Measurements from ENCODE around the gene AFAP1L1.

AFAP1L1 gene

DNA sequence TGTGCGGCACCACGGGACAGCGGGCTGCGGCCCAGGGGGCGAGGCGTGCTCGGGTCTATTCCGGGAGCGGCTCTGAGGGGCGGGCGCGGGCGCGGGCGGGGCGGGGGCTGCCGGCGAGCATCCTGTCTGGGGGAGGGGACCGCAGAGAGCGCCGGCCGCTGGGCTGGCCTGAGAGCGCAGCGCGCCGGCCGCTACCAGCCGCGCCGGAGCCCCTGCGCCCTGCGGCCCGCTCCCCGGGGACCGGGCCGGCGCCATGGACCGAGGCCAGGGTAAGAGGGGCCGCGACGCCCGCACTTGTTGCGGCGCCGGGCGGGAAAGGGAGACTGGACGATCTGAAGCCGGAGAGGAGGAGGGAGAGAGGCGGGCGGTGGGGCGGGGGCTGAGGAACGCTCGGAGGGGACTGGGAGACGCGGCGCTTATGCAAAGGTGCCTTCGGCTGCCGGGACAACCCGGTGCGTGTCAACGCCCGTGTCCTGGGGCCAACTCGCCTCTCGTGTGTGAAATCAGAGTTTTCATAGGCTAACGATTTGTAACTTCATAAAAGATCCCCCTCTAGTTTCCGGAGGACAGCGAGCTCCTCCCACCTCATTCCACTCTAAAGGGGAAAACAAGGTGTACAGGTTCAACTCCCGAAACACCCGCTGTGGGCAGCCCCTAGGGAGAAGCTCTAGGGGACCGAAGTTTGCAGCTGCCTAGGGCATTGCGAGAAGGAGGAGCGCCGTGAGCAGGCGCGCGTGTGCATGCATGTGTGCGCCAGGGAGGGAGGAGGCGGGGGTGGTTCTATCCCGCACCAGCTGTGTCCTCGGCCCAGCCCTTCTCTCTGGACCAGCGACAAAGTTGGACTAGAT is at the start of gene AFAP1L1:
Gene AFAP1L1, plus strand, starts transcription at position 144 of the 848 bp plus-strand sequence. Its CDS starts 110 bp downstream, at position 254.
- H3K9me3 ChIP-seq (ENCODE audit: control insufficient read depth, low read length) = no peaks in the 10 kb centered on the region
- no peaks in the 10 kb centered on the region for H3K27me3 ChIP-seq (ENCODE audit: control insufficient read depth, insufficient read depth, low read length)
- peak within 1 kb of the TSS; percentile 95 for H3K4me2 ChIP-seq (ENCODE audit: low read length)
- peak within 1 kb of the TSS; percentile 84 for H2AFZ ChIP-seq
- peak within 1 kb of the TSS; percentile 77 for H3K4me3 ChIP-seq (ENCODE audit: low read depth, low read length)
- peaks cover 23% of the 10 kb centered on the region for H3K4me1 ChIP-seq
- H3K36me3 ChIP-seq (ENCODE audit: control insufficient read depth, insufficient read depth, low read length) = no peaks in the 10 kb centered on the region
- H3K79me2 ChIP-seq = no peaks in the 10 kb centered on the region
- H3K27ac ChIP-seq = peak within 1 kb of the TSS; percentile 60
- TF ChIP-seq, protein P1, sequence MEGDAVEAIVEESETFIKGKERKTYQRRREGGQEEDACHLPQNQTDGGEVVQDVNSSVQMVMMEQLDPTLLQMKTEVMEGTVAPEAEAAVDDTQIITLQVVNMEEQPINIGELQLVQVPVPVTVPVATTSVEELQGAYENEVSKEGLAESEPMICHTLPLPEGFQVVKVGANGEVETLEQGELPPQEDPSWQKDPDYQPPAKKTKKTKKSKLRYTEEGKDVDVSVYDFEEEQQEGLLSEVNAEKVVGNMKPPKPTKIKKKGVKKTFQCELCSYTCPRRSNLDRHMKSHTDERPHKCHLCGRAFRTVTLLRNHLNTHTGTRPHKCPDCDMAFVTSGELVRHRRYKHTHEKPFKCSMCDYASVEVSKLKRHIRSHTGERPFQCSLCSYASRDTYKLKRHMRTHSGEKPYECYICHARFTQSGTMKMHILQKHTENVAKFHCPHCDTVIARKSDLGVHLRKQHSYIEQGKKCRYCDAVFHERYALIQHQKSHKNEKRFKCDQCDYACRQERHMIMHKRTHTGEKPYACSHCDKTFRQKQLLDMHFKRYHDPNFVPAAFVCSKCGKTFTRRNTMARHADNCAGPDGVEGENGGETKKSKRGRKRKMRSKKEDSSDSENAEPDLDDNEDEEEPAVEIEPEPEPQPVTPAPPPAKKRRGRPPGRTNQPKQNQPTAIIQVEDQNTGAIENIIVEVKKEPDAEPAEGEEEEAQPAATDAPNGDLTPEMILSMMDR (IDR thresholded peaks at IDR 0.05) = no peak
- no peak within 1 kb of the TSS for H3K9ac ChIP-seq

DNA sequence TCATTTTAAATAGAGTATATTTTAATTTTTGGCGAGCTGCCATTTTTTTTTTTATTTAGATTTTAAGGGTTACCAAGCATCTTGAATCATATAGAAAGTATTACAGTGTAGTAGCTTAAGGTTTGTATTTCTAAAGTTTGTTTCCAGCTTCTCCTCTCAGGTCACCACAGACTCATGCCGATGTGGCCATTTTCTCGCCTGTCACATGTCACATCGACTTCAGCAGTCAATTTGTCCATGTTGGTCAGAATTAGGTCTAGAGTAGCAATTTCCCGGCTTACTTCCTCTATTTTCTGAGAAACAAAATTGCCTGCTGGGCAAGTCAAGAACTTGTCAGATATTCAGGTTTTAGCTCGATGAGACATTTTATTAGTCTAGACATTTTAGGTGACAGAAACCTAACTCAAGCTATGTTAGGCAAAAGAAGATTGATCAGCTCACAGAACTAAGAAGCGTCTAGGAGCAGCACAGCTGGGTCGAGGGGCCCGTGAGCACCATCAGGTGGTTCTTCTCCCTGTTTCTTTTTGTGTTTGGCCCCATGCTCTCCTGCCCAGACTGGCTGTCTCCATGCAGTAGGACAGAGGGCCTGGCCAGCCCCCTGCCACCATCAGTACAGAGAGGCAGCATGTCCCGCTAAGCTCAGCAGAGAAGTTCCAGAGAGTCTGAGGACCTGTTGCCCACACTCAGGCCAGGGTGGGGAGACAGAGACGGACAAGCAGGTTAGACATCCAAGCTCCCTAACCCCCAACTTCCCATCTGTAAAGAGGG is 48.4 kb upstream of the AFAP1L1 start:
- no peaks in the 10 kb centered on the region for H3K27me3 ChIP-seq (ENCODE audit: control insufficient read depth, insufficient read depth, low read length)
- TF ChIP-seq, protein P1 (IDR thresholded peaks at IDR 0.05) = no peak
- H2AFZ ChIP-seq = no peak overlapping the region
- H3K9ac ChIP-seq = no peak overlapping the region
- H3K4me2 ChIP-seq (ENCODE audit: low read length) = no peak overlapping the region
- peaks cover 11% of the 10 kb centered on the region for H3K4me1 ChIP-seq
- H3K4me3 ChIP-seq (ENCODE audit: low read depth, low read length) = no peak overlapping the region
- no peak overlapping the region for H3K27ac ChIP-seq
- H3K79me2 ChIP-seq = no peaks in the 10 kb centered on the region
- H3K36me3 ChIP-seq (ENCODE audit: control insufficient read depth, insufficient read depth, low read length) = no peaks in the 10 kb centered on the region
- no peaks in the 10 kb centered on the region for H3K9me3 ChIP-seq (ENCODE audit: control insufficient read depth, low read length)

DNA sequence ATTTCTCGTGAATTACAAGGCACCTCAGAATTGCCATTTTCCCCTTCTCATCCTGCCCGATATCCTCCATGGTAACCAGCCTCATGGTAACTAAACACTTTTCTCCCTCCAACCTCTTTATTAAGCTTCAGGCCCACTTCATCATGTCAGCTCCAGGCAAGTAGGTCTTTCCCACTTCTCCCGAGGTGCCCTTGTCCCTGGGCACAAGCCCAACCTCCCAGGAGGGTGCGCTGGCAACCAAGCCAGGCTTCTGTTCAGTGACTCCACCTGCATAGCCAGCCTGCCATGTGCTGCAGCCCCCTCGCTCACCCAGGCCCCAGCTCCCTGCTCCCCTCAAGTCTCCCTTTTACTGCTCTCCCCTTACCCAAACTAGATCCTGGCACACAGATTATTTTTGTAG is 47.4 kb upstream of the AFAP1L1 start:
- Histone ChIP-seq H3K36me3 (ENCODE audit: control insufficient read depth, insufficient read depth, low read length) (no peaks in the 10 kb centered on the region), H3K9me3 (ENCODE audit: control insufficient read depth, low read length) (no peaks in the 10 kb centered on the region), H3K4me3 (ENCODE audit: low read depth, low read length) (no peak overlapping the region), H3K79me2 (no peaks in the 10 kb centered on the region), H3K27me3 (ENCODE audit: control insufficient read depth, insufficient read depth, low read length) (no peaks in the 10 kb centered on the region), H3K9ac (no peak overlapping the region), H3K4me1 (peaks cover 11% of the 10 kb centered on the region), H2AFZ (no peak overlapping the region), H3K4me2 (ENCODE audit: low read length) (no peak overlapping the region), H3K27ac (no peak overlapping the region)
- TF ChIP-seq, protein P1 (IDR thresholded peaks at IDR 0.05) = no peak

DNA sequence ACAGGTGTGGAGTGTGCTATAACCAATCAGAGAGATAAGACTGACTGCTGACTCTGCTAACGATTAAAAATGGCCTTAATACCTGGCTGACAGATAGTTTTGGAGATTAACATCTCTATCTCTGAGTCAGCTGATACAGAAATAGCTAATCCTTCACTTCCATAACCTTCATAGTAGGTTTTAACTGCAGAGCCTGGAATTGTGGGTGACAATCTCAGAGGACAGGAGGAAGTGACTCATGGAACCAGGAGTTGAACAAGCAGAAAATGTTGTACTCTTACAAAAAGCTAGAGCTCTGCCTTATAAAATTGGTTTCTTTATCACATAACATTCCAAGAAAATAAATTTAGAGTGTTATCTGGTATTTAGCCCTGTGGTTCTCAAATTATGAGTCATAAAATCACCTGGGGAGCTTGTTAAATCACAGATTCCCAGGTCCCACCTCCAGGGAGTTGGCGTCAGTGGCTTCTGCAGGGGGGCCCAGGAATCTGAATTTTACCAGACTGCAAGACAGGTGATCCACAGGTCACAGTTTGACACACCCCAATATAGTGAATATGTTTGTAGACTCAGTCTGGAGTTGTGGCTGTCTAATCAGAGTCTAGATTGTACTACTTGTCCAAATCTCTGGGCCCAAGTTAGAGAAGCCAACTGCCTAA is 44.4 kb upstream of the AFAP1L1 start:
- H3K9me3 ChIP-seq (ENCODE audit: control insufficient read depth, low read length) = no peaks in the 10 kb centered on the region
- TF ChIP-seq, protein P1 (IDR thresholded peaks at IDR 0.05) = no peak
- H3K9ac ChIP-seq = no peak overlapping the region
- no peak overlapping the region for H2AFZ ChIP-seq
- no peaks in the 10 kb centered on the region for H3K27me3 ChIP-seq (ENCODE audit: control insufficient read depth, insufficient read depth, low read length)
- peaks cover 5% of the 10 kb centered on the region for H3K4me1 ChIP-seq
- H3K4me2 ChIP-seq (ENCODE audit: low read length) = peak overlapping the region; percentile 3
- H3K27ac ChIP-seq = peak overlapping the region; percentile 55
- no peaks in the 10 kb centered on the region for H3K79me2 ChIP-seq
- no peaks in the 10 kb centered on the region for H3K36me3 ChIP-seq (ENCODE audit: control insufficient read depth, insufficient read depth, low read length)
- H3K4me3 ChIP-seq (ENCODE audit: low read depth, low read length) = no peak overlapping the region
